Activated T-helper 2 cell treated with anti-CD3 and anti-CD28 coated beads, Interferon-gamma antibody, Interleukin-2, Interleukin-4, amounts not matched to agents 10 μg/mL and 5 μg/mL and 100 μg/mL, durations not matched to agents 14 hours and 24 hours and 36 hours (primary cell): ENCODE results near the gene RBP5. TPM values are rescaled to one million over a fixed set of nuclear protein-coding genes. Genes with fewer than 3 reads are reported as not detected.

Experiments used
- DNase-seq: peaks from one replicate; pipeline ENCODE4 v3.0.0; 2021; ENCODE audit warnings: low spot score
- H3K27ac Mint-ChIP-seq: one replicate; pipeline ENCODE4 v1.8.0; 2021; ENCODE audit warnings: mixed read lengths
- H3K27me3 Mint-ChIP-seq: one replicate; pipeline ENCODE4 v1.8.0; 2021; ENCODE audit warnings: low read depth, mixed read lengths
- H3K36me3 Mint-ChIP-seq: one replicate; pipeline ENCODE4 v1.8.0; 2021; ENCODE audit warnings: low read depth, mixed read lengths
- H3K4me1 Mint-ChIP-seq: one replicate; pipeline ENCODE4 v1.8.0; 2021; ENCODE audit warnings: low read depth, mixed read lengths
- H3K4me3 Mint-ChIP-seq: one replicate; pipeline ENCODE4 v1.8.0; 2021; ENCODE audit warnings: low read depth, mild to moderate bottlenecking, moderate library complexity, mixed read lengths
- H3K9me3 Mint-ChIP-seq: one replicate; pipeline ENCODE4 v1.8.0; 2021; ENCODE audit warnings: mixed read lengths
- intact Hi-C: fragments of 100-400 bp; cut with micrococcal nuclease; formaldehyde crosslinking; loops from one replicate; pipeline ENCODE4 v1.15.1; 2023
- total RNA-seq: library from RNA; stranded (reverse); gene quantifications from 2 replicates; pipeline ENCODE4 v1.2.3, GENCODE V29; 2022

RBP5 gene
- total RNA-seq, 1 donor from 2014 or later: not detected

DNA sequence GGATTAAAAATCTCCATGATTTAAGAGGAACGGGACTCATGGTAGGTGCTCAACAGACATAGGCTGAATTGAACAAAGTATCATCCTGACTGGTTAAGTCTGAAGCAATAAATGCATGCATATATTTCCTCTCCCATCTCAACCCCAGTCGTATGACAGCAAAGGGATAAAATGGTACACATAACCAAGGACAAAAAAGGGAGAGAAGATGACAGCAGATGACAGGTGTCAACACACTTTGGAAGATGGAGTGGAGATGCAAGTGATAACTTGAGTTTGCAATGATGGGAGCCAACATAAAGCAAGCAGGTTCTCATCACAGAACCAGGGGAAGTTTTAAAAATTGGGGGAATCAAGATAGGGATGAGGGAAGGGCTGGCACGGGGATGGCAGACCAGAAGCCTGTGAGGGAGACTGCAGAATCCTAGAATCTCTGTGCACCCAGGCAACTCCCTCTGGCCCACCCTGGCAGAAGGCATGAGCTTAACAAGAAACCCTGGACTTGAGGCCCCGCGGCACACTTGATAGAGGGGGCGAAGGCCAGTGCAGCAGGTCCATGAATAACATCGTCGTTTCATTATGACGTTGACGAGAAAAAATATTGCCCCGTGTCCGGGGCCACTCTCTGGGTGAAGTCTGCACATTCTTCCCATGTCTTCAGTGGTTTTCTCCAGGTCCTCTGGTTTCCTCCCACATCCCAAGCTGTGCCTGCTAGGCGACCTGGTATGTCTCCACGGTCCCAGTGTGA is 24.7 kb downstream of the RBP5 start:
- peaks cover 46% of the 10 kb centered on the region for H3K36me3 Mint-ChIP-seq
- no peak overlapping the region for H3K4me3 Mint-ChIP-seq
- intact Hi-C loops: no loop called here
- H3K9me3 Mint-ChIP-seq: peaks cover 14% of the 10 kb centered on the region
- DNase-seq: no peak
- peaks cover 22% of the 10 kb centered on the region for H3K4me1 Mint-ChIP-seq
- H3K27ac Mint-ChIP-seq: no peak overlapping the region
- H3K27me3 Mint-ChIP-seq: no peaks in the 10 kb centered on the region

DNA sequence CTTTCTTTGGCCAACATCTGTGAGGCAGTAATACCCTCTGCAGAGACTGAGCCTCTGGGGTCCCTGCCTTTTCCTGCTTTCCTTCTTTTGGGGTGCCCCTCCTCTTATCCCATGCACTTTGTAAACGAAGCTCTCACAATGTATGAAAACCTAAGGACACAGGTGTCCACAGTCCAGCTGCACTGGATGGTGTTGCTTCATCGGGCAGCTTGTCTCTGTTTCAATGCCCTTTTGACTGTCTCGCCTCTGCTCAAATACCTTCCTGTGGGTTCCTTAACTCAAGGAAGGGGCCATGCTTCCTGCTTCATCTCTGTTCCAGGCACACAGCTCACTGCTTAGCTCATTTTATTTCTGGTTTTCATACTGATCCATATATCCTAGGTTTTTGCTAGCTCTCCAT is 26.1 kb downstream of the RBP5 start:
- Mint-ChIP-seq H3K4me1 (peaks cover 14% of the 10 kb centered on the region), H3K9me3 (peaks cover 14% of the 10 kb centered on the region), H3K36me3 (peaks cover 46% of the 10 kb centered on the region), H3K4me3 (no peak overlapping the region), H3K27me3 (no peaks in the 10 kb centered on the region), H3K27ac (no peak overlapping the region)
- intact Hi-C loops: no loop called here
- no peak for DNase-seq

GRCh38 chr12:7101694-7102131 is 27.0 kb downstream of the RBP5 start:
- H3K4me1 Mint-ChIP-seq: peaks cover 13% of the 10 kb centered on the region
- peaks cover 42% of the 10 kb centered on the region for H3K36me3 Mint-ChIP-seq
- peaks cover 14% of the 10 kb centered on the region for H3K9me3 Mint-ChIP-seq
- intact Hi-C loops: no loop called here
- no peak overlapping the region for H3K27ac Mint-ChIP-seq
- no peak for DNase-seq
- no peaks in the 10 kb centered on the region for H3K27me3 Mint-ChIP-seq
- H3K4me3 Mint-ChIP-seq: no peak overlapping the region

DNA sequence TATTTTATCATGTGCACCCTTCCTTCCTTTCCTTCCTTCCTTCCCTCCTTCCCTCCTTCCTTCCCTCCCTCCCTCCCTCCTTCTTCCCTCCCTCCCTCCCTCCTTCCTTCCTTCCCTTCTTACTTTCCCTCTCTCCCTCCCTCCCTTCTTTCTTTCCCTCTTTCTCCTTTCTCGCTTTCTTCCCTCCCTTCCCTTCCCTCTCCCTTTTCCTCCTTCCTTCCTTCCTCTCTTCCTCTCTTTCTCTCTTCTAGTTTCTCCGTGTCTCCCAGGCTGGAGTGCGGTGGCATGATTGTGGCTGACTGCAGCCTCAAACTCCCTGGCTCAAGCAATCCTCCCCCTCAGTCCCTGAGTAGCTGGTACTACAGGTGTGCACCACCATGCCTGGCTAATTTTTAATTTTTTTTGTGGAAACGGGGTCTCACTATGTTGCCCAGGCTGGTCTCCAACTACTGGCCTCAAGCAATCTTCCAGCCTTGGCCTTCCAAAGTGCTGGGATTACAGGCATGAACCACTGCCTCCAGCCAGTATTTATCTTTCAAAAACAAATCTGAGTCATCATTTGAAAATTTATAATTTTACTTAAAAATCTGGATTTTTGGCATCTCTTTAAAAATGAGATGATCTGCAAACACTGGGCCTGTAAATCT is 27.5 kb downstream of the RBP5 start:
- intact Hi-C loops: no loop called here
- Mint-ChIP-seq H3K27me3 (no peaks in the 10 kb centered on the region), H3K9me3 (peaks cover 8% of the 10 kb centered on the region), H3K27ac (no peak overlapping the region), H3K4me3 (no peak overlapping the region), H3K4me1 (peaks cover 9% of the 10 kb centered on the region), H3K36me3 (peaks cover 37% of the 10 kb centered on the region)
- no peak for DNase-seq

DNA sequence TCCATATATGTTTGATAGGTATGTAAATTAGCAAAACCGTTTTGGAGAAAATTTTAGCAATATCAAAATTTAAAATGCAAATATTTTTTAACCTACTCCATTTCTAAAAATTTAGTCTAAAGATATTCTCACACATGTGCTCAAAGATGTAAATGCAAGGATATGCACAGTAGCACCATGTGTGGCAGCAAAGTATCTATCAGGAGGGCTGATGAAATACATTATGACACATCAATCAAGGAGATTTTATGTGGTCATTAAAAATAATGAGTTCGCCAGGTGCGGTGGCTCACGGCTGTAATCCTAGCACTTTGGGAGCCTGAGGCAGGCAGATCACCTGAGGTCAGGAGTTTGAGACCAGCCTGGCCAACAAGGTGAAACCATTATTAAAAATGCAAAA is 28.4 kb downstream of the RBP5 start:
- Mint-ChIP-seq H3K36me3 (peaks cover 28% of the 10 kb centered on the region), H3K4me3 (no peak overlapping the region), H3K9me3 (no peaks in the 10 kb centered on the region), H3K27ac (no peak overlapping the region), H3K27me3 (no peaks in the 10 kb centered on the region), H3K4me1 (peaks cover 5% of the 10 kb centered on the region)
- intact Hi-C loops: no loop called here
- DNase-seq: no peak

- Mint-ChIP-seq H3K4me3 (no peak overlapping the region), H3K27me3 (no peaks in the 10 kb centered on the region), H3K9me3 (no peaks in the 10 kb centered on the region), H3K27ac (no peak overlapping the region), H3K36me3 (peaks cover 22% of the 10 kb centered on the region), H3K4me1 (peaks cover 5% of the 10 kb centered on the region)
- intact Hi-C loops: no loop called here
- DNase-seq: no peak
Observed at GRCh38 chr12:7099290-7099996, 29.2 kb downstream of the RBP5 start.

DNA sequence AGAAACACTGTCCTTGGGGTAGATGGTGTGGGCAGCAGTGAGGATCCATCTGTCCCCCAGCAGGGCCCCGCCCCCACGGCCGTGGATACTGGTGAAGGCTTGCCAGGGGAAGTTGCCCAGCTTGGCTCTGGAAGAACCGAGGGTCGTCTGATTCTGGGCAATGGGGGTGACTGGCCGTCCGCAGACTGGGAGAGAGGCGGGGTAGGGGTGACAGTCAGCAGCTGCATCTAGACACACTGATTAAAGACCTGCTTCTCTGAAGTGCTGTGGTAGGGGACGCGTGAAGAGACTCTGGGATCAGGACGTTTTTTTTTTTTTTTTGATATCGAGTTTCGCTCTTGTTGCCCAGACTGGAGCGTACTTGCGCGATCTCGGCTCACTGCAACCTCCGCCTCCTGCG is 31.7 kb downstream of the RBP5 start:
- no peak for DNase-seq
- Mint-ChIP-seq H3K27ac (no peak overlapping the region), H3K4me3 (no peak overlapping the region), H3K36me3 (peaks cover 14% of the 10 kb centered on the region), H3K4me1 (peaks cover 4% of the 10 kb centered on the region), H3K9me3 (no peaks in the 10 kb centered on the region), H3K27me3 (no peaks in the 10 kb centered on the region)
- intact Hi-C loops: no loop called here

DNA sequence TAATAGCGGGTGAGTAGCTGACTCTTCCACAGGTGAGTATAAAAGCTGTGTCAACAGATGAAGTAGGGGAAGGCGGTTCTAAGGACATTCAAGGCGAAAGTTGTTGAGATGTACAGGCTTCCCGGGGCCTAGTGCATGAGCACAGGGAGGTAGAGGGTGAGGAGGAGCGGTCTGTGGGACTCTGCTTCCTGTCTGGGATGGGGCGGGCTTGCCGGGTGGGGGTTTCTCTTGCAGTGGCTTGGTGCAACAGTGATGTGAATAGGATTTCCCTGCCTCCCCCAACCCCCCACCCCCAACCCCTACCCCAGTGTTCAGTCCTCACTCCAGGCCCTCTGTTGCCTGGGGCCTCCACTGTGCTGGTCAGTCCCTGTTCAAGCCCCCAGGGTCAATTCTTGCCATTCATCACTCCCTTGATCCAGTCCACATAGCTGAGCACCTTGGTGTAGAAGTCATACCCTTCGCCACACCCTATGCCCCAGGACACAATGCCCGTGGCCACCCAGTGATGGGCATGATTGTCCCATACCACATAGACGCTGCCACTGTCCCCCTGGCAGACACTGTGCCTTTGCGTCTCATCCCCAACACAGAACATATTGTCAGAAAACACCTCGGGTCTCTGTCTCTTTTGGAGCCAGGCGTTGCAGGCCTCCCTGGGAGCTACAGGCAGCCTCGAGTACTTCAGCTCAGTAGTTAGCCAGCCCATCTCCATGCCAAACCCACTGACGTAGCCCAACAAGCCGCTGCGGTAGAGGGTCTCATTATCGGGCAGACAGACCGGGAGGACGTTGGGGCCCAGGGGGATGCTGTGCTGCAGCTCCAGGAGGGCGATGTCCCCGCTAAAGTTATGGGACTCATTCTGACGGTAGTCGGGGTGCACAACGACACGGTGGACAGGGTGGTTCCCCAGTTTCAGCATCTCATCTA is 32.4 kb downstream of the RBP5 start:
- H3K27me3 Mint-ChIP-seq: no peaks in the 10 kb centered on the region

DNA sequence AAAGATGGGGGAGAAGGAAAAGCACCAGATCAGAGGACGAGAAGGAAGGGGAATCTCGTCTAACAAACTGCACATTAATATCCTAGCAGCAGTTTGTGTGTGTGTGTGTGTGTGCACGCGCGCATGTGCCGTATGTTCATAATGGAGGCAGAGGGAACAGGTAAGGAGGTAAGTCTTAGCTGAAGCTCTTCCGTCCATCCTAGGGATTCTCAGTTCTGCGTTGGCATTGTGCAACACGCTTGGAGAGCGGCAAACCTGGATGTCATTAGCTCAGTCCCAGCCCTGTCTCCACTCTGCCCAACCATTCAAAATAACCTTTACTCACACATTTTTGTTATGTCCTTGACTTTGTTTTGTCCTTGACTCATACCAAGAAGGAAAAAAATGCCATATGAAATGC is 34.8 kb downstream of the RBP5 start:
- H3K9me3 Mint-ChIP-seq: no peaks in the 10 kb centered on the region
- peaks cover 6% of the 10 kb centered on the region for H3K4me1 Mint-ChIP-seq
- no peak overlapping the region for H3K27ac Mint-ChIP-seq
- H3K27me3 Mint-ChIP-seq: no peaks in the 10 kb centered on the region
- peaks cover 11% of the 10 kb centered on the region for H3K36me3 Mint-ChIP-seq
- DNase-seq: no peak
- H3K4me3 Mint-ChIP-seq: no peak overlapping the region
- intact Hi-C loops: loop anchor here (2.0 kb wide), 1 partner anchor 169 kb away; no protein-coding TSS in a partner anchor

More for the DNA sequence above, 32.4 kb downstream of the RBP5 start:
- no peak for DNase-seq
- intact Hi-C loops: no loop called here
- Mint-ChIP-seq H3K4me1 (peaks cover 6% of the 10 kb centered on the region), H3K27ac (no peak overlapping the region), H3K9me3 (no peaks in the 10 kb centered on the region), H3K4me3 (no peak overlapping the region), H3K36me3 (peaks cover 13% of the 10 kb centered on the region)

- Mint-ChIP-seq H3K4me3 (no peak overlapping the region), H3K9me3 (no peaks in the 10 kb centered on the region), H3K27ac (no peak overlapping the region), H3K27me3 (no peaks in the 10 kb centered on the region), H3K36me3 (peaks cover 8% of the 10 kb centered on the region), H3K4me1 (peaks cover 6% of the 10 kb centered on the region)
- intact Hi-C loops: loop anchor here (2.0 kb wide), 1 partner anchor 169 kb away; no protein-coding TSS in a partner anchor
- DNase-seq: no peak
Observed at GRCh38 chr12:7093486-7093885, 35.2 kb downstream of the RBP5 start.

DNA sequence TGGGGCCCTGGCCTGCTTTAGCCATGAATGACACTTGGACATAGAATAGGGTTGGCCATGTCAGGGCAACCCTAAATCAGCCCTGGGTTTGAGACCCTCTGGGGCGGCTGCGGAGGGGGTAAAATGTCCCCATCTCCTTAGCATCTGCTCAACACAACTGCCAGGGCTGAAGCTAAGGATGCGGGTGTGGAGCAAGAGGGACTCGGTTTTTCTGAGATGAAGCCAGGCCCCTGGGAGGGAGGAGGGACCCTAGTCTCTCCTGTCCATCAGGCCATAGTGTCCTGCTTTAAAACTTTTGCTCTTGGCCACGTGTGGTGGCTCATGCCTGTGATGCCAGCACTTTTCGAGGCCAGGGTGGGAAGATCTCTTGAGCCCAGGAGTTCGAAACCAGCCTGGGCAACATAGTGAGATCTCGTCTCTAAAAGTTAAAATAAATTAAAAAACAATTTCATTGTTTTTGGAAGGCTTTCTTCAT is 35.7 kb downstream of the RBP5 start:
- intact Hi-C loops: loop anchor here (1.0 to 2.0 kb wide), 2 partner anchors 75 to 168 kb away; partner anchors contain the start of gene LPCAT3
- H3K9me3 Mint-ChIP-seq: no peaks in the 10 kb centered on the region
- no peak for DNase-seq
- no peak overlapping the region for H3K4me3 Mint-ChIP-seq
- H3K4me1 Mint-ChIP-seq: peaks cover 6% of the 10 kb centered on the region
- H3K27ac Mint-ChIP-seq: no peak overlapping the region
- peaks cover 3% of the 10 kb centered on the region for H3K36me3 Mint-ChIP-seq
- H3K27me3 Mint-ChIP-seq: no peaks in the 10 kb centered on the region
